OCI-M2 (cell line): ENCODE measurements around the gene LRFN3.
A peak's percentile ranks its signal among the peaks of the same experiment; 100 is the strongest.
"Not testable (repeated sequence)": the region's sequence is repeated elsewhere in the genome, so short reads cannot be mapped to it uniquely, and the experiment has no call there.

Experiments used
- DNase-seq: peaks from one replicate; lab custom pipeline; 2025; ENCODE audit not compliant: unreplicated experiment; lab: John Stamatoyannopoulos, UW

Gene LRFN3, protein sequence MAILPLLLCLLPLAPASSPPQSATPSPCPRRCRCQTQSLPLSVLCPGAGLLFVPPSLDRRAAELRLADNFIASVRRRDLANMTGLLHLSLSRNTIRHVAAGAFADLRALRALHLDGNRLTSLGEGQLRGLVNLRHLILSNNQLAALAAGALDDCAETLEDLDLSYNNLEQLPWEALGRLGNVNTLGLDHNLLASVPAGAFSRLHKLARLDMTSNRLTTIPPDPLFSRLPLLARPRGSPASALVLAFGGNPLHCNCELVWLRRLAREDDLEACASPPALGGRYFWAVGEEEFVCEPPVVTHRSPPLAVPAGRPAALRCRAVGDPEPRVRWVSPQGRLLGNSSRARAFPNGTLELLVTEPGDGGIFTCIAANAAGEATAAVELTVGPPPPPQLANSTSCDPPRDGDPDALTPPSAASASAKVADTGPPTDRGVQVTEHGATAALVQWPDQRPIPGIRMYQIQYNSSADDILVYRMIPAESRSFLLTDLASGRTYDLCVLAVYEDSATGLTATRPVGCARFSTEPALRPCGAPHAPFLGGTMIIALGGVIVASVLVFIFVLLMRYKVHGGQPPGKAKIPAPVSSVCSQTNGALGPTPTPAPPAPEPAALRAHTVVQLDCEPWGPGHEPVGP

DNA sequence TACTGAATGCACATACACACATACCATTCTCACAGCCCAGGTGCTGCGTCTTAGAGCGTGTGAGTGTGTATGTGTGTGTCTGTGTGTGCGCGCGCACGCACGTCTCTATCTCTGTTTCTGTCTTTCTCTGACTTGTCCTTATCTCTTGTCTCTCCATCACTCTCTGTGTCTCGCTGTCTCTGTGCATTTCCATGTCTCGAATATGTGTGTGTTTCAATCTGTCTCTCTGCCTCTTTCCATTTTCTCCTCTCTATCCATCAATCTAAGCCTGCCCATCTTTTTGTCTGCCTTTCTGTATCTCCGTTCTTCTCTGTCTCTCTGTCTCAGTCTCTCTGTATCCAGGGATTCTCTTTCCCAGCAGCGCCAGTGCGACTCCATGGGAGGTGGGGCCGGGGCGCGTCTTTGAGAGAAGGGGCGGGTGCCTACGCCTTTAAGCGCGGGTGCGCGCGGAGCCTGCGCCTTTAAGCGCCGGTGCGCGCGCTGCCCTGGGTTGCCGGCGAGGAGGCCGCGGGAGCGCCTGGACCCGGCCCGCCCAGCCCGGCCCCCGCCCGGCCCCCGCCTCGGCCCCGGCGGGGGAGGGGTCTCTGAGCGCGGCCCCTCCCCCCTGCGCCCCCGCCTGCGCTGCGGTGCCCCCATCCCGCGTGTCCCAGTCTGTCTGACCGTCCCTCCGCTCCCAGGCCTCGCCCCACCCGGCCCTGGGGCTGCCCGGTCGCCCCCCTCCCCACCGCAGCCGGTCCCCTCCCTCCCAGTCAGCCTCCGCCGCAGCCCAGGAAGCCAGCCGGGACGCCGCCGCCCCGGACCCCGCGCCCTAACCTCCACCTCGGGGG, at the start of gene LRFN3:
TSS of gene LRFN3 (plus strand) at position 464 of the 827 bp plus-strand sequence. CDS start 3,052 bp downstream, outside the sequence.
- DNase-seq: peak; percentile 81

DNA sequence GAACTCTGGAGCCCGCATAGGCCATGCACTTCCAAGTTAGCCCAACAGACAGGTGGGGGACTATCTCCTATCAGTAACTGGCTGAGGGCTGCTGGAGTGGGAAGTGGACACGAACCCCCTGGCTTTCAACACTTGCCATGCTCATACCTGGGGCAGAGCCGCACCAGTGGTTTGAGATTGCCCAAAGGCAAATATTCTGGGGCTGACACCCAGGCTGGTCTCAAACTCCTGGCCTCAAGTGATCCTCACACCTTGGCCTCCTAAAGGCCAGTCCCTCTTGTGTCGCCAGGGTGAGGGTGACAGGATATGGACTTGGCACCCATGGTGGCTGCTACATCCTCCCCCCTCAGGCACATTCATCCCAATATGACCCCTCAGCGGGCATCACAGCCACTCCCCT, 49.0 kb upstream of the LRFN3 start:
- DNase-seq: no peak

DNA sequence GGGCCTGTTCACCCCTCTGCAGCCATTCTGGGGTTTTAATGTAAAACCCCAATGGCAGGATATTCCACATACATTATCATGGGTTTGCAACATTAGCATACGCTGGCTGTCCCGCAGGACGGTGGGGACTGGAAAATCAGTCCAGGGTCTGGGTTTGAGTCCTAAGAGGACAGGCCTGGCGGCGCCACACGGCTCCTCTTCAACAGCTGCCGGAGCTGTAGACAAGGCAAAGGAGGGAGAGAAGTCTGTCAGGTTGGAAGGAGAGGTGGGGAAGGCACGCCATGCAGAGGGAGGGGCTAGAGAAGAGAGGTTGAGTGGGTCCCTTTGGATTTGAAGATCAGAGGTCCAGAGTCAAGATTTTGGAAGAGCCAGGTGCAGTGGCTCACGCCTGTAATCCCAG, 47.8 kb upstream of the LRFN3 start:
- DNase-seq: no peak

DNA sequence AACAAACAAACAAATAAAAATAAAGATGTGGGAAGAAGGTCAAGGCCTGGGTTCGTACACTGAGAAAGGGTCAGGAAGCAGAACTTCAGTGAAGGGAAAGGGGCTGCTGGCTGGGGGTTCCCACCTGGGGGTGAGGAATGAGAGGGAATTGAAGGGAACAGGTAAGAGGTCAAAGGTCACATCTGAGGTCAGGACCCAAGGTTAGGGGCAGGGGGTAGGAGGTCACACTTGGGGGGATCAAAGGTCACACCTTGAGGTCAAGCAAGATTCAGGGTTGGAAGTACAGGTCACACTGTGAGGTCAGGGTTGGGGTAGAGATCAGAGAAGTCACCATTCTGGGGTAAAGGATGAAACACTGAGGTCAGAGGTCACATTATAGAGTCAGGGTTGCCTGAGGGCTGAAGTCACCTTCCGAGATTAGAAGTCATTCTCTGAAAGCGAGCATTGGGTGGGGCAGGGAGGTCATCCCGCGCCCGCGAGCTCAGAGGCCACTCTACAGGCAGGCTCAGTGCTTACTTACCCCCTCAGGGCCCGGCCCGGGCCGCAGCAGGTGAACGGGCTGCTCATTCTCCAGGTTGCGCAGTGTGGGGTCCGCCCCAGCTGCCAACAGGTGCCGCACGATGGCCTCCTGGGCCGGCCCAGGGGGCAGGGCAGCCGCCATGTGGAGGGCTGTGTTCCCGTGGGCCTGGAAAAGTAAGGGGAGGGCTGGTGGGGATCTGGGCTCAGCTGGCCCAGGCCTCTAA, 46.6 kb upstream of the LRFN3 start:
- no peak for DNase-seq

DNA sequence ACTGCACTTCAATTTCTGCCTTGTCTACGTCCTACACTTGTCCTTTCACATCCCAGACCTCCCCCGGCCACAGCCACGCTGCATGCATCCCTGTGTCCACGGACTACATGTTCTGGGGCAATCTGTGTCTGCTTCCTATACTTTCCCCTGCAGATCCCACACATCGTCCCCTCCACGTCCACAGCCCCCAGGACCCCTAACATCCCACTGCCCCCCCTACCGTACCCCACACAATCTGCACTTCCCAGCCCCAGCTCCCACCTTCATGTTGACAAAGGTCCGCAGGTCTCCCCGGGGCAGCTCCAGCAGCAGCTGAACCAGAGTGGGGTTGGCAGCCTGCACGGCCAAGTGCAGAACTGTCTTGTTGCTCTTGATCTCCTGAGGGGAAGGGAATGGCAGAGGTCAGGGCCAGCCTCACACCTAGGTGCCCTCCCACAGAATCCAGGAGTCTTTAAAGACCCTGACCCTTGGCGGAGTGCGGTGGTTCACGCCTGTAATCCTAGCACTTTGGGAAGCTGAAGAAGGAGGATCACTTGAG, 46.0 kb upstream of the LRFN3 start:
- DNase-seq: no peak

DNA sequence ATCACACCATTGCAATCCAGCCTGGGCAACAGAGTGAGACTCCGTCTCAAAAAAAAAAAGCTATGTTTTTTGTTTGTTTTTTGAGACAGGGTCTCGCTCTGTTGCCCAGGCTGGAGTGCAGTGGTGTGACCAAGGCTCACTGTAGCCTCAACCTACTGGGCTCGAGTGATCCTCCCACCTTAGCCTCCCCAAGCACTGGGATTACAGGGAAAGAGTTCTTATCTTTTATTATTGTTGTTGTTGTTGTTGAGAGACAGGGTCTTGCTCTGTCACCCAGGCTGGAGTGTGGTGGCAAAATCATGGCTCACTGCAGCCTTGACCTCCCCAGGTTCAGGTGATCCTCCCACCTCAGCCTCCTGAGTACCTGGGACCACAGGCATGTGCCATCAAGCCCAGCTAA, 44.4 kb upstream of the LRFN3 start:
- DNase-seq: not testable (repeated sequence)

DNA sequence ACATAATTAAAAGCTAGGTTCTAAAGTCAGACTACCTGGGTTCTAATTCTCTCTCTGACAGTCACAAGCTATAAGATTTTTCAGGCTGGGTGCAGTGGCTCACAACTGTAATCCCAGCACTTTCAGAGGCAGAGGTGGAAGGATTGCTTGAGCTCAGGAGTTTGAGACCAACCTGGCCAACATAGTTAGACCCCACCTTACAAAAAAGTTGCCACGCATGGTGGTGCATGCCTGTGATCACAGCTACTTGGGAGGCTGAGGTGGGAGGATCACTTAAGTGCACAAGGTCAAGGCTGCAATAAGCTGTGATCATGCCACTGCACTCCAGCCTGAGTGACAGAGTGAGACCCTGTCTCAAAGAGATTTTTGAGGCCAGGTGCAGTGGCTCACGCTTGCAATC, 41.8 kb upstream of the LRFN3 start:
- DNase-seq: no peak

DNA sequence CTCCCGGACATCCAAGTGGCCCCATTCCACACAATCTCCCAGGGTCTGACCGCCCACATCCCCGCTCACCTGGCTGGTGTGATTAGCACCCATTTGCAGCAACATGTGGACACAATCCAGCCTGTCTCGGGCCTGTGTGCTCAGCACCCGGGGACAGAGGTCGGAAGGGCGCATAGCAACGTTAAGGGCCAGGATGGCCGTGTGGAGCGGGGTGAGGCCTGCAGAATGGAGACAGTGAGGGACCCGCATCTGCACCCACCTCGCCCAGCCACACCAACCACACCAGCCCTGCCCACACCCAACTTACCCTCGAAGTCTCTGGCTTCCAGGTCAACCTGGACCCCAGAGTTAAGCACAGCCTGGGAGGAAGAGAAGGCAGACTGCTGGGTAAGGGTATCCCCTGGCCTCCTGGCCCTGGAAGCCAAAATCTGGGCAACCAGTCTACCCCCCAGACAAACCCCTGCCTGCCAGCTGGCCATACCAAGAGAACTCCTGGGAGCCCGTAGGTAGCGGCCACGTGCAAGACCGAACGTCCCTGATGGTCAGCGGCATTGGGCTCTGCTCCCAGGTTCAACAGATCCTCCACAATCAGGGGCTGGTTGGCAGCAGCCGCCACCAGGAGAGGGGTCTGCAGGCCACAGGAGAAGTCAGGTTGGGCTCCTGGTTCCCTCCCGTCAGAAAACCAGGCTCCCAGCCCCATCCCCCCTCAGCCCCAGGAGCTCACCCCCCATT, 40.1 kb upstream of the LRFN3 start:
- DNase-seq: no peak

DNA sequence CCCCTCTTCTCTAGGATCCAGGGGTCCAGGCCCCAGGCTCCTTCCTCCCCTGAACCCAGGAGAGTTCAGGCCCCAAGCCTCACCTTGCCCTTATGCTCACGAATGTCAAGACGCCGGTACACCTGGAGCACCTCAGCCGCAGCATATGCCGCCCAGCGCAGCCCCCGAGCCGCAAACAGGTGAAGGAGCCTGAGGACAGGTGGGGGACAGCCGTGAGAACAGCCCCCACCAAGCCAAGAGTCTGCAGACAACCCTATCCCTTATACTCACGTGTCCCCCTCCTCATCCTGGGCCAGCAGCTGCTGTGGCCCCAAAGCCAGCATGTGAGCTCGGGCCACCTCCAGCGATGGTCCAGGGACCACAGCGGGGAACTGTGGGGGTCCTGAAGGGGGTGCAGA, 39.5 kb upstream of the LRFN3 start:
- DNase-seq: no peak

DNA sequence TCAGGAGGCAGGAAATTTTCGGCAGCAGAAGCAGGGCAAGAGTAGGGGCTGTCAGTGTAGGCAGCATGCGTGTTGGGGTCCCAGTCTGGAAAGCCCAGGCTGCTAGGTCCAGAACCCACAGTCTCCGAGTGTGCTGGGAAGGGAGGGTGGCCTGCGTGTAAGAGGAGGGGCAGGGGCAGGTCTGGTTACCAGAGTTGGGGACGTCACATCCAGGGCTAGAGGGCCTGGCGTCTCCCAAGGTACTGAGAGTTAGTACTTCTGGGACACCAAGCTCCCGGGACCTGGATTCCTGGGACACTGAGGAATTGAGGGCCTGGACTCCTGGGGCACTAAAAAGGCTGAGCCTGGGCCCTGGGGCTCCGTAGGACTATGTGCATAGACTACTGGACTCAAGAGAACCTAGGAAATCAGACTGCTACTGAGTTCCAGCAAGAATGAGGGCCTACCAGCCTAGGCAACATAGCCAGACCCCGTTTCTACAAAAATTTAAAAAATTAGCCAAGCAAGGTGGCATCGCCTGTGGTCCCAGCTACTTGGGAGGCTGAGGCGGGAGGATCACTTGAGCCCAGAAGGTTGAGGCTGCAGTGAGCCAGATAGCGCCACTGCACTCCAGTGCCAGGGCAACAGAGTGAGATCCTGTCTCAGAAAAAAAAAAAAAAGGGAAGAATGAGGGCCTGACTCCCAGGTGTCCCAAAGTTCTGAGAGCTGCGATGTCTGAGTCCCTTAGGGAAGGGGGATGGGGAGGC, 38.3 kb upstream of the LRFN3 start:
- no peak for DNase-seq

DNA sequence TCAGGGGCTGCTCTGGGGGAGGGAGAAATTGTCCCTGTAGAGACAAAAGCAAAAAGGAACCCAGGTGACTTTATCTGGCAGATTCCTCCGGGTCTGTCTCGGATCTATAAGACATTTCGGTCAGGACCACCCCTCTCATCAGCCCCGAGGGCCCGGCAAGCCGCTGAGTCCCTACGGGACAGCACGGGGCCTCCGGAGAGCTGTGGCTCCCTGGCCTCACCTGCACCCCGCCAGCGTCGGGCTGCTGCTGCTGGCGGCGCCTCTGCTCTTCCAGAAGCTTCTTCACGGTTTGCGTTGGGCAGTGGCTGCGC, 37.7 kb upstream of the LRFN3 start:
- no peak for DNase-seq

DNA sequence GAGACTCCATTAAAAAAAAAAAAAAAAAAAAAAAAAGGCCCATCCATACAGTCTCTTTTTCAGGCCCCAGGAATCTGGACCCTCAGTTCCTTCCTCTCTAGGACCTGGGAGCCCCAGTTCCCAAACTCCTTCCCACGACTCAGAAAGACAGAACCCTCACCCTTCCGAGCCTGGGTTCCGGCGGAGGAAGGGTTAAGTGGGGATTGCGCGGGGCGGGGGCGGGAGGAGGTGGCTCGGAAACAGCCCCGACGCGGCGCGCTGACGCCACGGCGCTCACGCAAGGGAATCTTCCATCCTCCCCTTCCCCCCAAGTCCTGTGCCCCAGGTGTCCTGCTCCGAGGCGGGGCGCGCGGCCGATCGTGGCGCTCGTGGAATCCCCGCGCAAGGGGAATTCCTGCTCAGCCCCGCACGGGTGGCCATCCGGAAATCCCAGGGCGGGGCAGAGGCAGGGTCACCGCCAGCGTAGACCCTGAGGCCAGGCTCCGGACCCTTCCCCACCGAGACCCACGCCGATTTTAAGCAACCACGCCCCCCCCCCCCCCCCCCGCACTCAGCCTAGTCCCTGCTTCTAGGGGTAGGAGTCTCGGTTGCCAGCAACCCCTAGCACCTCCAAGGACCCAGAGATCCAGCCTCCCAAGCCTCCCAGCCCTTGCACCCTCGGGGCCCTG, 36.5 kb upstream of the LRFN3 start:
- DNase-seq: peak; percentile 71

DNA sequence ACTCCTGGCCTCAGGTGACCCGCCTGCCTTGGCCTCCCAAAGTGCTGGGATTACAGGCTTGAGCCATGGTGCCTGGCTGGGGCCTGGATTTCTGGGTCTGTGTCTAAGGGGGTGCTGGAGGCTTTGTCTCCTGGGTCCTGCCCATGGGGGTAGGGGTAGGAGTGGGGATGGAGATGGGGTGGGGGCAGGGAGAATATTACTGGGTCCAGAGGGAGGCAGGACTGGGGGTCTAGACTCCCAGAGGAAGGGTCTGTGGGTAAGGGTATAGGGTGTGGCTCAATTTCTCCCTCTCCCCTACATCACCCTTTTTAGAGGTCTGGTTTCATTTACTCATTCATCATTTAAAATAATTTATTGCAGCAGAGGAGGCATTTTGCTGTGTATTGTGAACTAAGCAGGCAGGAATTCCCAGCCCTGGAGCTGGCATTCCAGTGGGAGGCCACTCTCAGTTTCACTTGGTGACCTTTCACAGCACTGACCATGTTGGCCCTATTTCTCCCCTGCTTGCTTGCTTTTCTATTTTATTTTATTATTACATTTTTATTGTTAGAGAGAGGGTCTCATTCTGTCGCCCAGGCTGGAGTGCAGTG, 35.0 kb upstream of the LRFN3 start:
- no peak for DNase-seq

DNA sequence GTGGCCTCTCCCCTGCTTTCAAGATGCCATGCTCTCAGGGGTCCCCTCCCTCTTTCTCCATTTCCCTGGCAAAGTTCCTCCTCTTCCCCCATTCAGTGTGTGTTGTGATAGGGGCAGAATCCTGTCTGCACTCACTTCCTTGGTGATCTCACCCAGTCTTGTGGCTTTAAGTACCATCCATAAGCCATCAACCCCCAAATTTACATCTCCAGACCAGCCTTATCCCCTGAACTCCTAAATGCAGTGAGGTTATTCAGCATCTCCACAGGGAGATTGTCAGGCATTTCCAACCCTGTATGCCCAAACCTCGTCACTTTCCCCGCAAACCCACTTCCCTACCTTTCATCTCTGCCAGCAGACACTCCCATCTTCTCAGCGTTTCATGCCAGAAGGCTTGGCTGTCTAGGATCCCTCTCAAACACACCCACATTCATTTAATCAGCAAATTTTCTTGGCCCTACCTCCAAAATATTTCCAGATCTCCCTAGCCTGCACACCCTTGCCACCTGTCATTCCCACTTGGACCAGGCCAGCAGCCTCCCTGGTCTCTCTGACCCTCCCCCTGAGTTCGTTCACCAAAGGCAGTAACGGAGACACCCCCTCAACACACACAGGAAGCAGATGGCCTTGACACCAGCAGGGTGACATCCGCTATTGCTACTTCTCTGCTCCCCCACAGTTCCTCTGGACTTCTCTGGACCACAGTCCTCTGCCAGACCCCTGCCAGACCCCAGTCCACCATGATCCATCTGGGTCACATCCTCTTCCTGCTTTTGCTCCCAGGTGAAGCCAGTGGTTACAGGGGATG, 34.1 kb upstream of the LRFN3 start, which contains the start of gene HCST:
TSS of gene HCST (plus strand) at position 676 of the 808 bp plus-strand sequence. CDS start at position 741, 65 bp downstream.
- no peak for DNase-seq

DNA sequence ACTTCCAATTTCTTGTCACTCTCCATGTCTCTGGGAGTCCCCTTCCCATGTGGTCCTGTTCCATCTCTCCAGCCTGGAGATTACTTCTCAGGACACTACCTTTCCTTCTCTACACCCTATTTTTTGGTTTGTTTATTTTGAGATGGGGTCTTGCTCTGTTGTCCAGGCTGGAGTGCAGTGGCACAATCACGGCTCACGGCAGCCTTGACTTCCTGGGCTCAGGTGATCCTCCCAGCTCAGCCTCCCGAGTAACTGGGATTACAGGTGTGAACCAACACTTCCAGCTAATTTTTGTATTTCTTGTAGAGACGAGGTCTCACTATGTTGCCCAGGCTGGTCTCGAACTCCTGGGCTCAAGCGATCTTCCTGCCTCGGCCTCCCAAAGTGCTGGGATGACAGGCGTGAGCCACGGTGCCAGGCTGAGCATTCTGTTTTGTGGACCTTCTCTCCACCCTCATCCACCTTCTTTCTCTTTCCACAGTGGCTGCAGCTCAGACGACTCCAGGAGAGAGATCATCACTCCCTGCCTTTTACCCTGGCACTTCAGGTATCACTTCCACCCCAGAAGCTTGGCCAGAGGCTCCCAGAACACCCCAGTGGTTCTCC, 33.2 kb upstream of the LRFN3 start:
- no peak for DNase-seq

DNA sequence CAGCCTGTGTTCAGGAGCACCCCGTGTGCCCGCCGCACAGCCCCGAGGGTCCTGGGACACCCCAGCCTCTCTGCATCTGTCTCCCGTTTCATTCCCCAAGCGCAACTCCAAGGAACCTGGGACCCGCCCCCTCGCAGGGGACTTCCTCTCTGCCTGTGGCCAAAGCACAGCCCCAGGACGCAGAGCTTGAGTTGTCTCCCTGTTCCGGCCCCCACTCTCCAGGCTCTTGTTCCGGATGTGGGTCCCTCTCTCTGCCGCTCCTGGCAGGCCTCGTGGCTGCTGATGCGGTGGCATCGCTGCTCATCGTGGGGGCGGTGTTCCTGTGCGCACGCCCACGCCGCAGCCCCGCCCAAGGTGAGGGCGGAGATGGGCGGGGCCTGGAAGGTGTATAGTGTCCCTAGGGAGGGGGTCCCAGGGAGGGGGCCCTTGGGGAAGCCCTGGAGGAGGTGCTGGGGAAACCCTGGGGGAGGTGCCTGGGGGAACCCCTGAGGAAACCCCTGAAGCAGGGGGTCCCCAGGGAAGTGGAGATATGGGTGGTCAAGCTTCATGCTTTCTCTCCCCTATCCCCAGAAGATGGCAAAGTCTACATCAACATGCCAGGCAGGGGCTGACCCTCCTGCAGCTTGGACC, 32.5 kb upstream of the LRFN3 start:
- DNase-seq: peak; percentile 94
